ENCODE results near the gene TAP1. TPM values are rescaled to one million over a fixed set of nuclear protein-coding genes. Genes with fewer than 3 reads are reported as not detected.

TAP1 gene
- total and polyA plus RNA-seq, 2 donors (not counting 3 experiments of a cell fraction or from before 2014, with no cell fraction given) = 15.6 to 25.9 TPM

DNA sequence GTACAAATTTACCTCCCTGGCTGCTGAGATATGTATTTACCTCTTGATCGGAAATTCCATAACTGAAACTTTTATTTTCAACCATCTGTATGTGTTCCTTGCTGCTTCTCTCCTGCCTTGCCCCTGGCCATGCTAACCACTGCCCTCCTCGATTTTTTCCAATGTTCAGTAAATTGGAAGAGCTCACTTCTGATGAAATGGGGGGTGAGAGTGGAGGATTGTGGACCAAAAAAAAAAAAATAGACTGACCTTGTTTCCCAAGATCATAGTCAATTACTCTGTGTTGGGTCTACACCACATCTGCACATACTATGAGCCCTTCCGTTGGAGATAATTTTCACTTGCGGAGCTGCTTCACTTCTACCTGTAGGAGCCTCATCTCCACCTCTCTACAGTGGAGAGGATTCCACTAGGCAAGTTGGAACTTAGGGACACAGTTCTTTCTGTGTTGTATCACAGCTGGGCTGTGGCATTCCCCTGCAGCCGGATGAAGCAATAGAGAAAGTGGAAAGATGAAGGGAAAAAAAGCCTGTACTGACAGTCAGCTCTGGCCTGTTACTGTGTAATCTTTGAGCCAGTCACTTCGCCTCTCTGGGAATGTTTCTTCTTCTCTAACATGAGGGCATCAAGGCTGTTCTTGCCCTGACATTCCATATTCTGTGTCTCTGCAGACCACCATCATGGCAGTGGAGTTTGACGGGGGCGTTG, 2.1 kb upstream of the TAP1 start:
- CTCF ChIA-PET = interaction anchor here (1.5 to 8.1 kb wide), 5 partner anchors 11 to 78 kb away, joined by 3 to 274 read pairs (median 35); partner anchors contain the start of genes PSMB8 and TAP2
- no peak overlapping the region for H3K27ac ChIP-seq (ENCODE audit: insufficient read depth, low read depth, low read length)
- H2AFZ ChIP-seq (ENCODE audit: low read depth, low read length) = no peak overlapping the region
- H3K27me3 ChIP-seq (ENCODE audit: control insufficient read depth in 2 of 2, insufficient read depth in 2 of 2, low read length in 2 of 2) = peaks cover 2 to 17% of the 10 kb centered on the region in 2 experiments
- no peak overlapping the region for H3K4me3 ChIP-seq (replicated peaks in 1 of 3; ENCODE audit: insufficient read depth in 1 of 3, low read depth in 1 of 3, low read length in 3 of 3)
- POLR2A ChIA-PET = interaction anchor here (0.7 kb wide), 1 partner anchor 116 kb away, joined by 3 read pairs; no protein-coding TSS in a partner anchor
- BruUV-seq (replicated peaks) = no TSS peak
- no peaks in the 10 kb centered on the region for H3K9me1 ChIP-seq (replicated peaks; ENCODE audit: control insufficient read depth, extremely low read depth, insufficient read depth, low read length)
- H3K9me3 ChIP-seq (replicated peaks; ENCODE audit: control insufficient read depth, insufficient read depth, low read length) = no peaks in the 10 kb centered on the region
- H3K9ac ChIP-seq (replicated peaks; ENCODE audit: extremely low read depth, insufficient read depth, low read length) = no peak overlapping the region
- H3K4me2 ChIP-seq (ENCODE audit: insufficient read depth, low read length) = no peak overlapping the region
- H3K36me3 ChIP-seq (ENCODE audit: control insufficient read depth in 2 of 2, extremely low read depth in 1 of 2, insufficient read depth in 2 of 2, low read length in 2 of 2) = no peaks in the 10 kb centered on the region
- TF ChIP-seq JUN (IDR thresholded peaks at IDR 0.05; ENCODE audit: borderline replicate concordance, insufficient read depth, insufficient read length, low read depth) (no peak), MYC (IDR thresholded peaks at IDR 0.05; ENCODE audit: low read depth, low read length) (no peak), POLR2AphosphoS5 (IDR thresholded peaks at IDR 0.05; ENCODE audit: insufficient read depth, low read depth, low read length) (no peak), FOS (IDR thresholded peaks at IDR 0.05; ENCODE audit: borderline replicate concordance, insufficient read depth, low read length) (no peak)
- intact Hi-C loops (cut with micrococcal nuclease) (no loop called here), dilution Hi-C loops (cut with MboI; ENCODE audit: extremely low pct_ligation_motif_present, low sequenced_read_pairs) (no loop called here)
- DNase-seq (ENCODE audit: low read depth, low spot score) (no peak), FAIRE-seq (no peak)
- no peaks in the 10 kb centered on the region for H4K20me1 ChIP-seq (replicated peaks; ENCODE audit: control insufficient read depth, extremely low read depth, insufficient read depth, low read length)
- no peaks in the 10 kb centered on the region for H3K79me2 ChIP-seq (ENCODE audit: control insufficient read depth, insufficient read depth, low read length)
- H3K4me1 ChIP-seq (ENCODE audit: control insufficient read depth, extremely low read depth, insufficient read depth, low read length) = peaks cover 13% of the 10 kb centered on the region

DNA sequence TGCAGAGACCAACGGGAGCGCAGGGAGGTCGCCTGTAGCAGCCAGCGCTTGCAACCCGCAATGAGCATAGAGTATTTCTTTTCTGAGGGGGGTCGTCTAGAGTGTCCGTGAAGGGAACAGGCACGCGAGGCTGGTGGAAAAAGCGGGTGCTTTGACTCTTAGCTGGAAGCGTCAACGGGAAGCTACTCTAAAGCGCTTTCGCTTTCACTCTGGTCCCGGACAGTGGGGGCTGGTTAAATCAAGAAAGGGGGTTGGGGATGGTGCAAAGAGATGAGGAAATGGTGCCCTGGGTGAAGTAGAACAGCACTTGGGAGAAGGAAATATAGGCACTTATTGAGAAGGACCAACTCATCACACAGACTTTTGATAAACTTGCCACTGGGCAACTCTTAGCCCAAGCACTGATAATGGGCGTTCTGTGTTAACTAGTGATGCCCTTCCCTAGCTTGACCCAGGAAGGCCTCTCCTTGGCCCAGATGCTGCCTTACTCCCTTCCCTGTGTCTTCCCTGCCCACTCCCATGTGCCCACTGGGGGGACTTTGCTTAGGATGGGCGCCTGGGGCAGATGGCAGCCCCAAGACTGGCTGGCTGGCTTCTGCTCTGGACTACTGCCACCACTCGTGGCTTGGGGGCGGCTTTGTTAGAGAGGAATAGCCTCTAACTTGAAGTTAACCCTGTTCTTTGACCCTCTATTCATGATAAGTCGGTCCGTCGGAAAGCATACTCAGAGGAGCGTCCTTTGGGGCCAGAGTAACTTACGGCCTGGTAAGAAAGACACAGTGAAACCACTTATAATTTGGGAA, 1.1 kb upstream of the TAP1 start:
- dilution Hi-C loops (cut with MboI; ENCODE audit: extremely low pct_ligation_motif_present, low sequenced_read_pairs) = no loop called here
- peaks cover 13% of the 10 kb centered on the region for H3K4me1 ChIP-seq (ENCODE audit: control insufficient read depth, extremely low read depth, insufficient read depth, low read length)
- POLR2A ChIA-PET = interaction anchor here (1.4 to 2.2 kb wide), 2 partner anchors 16 to 117 kb away, joined by 7 to 12 read pairs; partner anchors contain the start of gene TAP2
- H3K79me2 ChIP-seq (ENCODE audit: control insufficient read depth, insufficient read depth, low read length) = no peaks in the 10 kb centered on the region
- H3K36me3 ChIP-seq (ENCODE audit: control insufficient read depth in 2 of 2, extremely low read depth in 1 of 2, insufficient read depth in 2 of 2, low read length in 2 of 2) = no peaks in the 10 kb centered on the region
- H2AFZ ChIP-seq (ENCODE audit: low read depth, low read length) = peak overlapping the region; percentile 61
- no peak overlapping the region for H3K9ac ChIP-seq (replicated peaks; ENCODE audit: extremely low read depth, insufficient read depth, low read length)
- intact Hi-C loops (cut with micrococcal nuclease) = loop anchor here (1.0 kb wide), 2 partner anchors 16 to 28 kb away; partner anchors contain the start of gene TAP2
- TF ChIP-seq CTCF (IDR thresholded peaks at IDR 0.05; ENCODE audit: extremely low read depth in 1 of 2, insufficient read depth in 1 of 2, low read depth in 1 of 2, low read length in 2 of 2) = no peak
- TF ChIP-seq, protein P1, sequence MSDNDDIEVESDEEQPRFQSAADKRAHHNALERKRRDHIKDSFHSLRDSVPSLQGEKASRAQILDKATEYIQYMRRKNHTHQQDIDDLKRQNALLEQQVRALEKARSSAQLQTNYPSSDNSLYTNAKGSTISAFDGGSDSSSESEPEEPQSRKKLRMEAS (IDR thresholded peaks at IDR 0.05; ENCODE audit: insufficient read depth, insufficient read length) = no peak
- no peak for TF ChIP-seq EZH2 (IDR thresholded peaks at IDR 0.05; ENCODE audit: borderline replicate concordance, low read depth, low read length, severe bottlenecking)
- CTCF ChIA-PET = interaction anchor here (1.3 to 8.1 kb wide), 8 partner anchors 10 to 439 kb away, joined by 5 to 274 read pairs (median 20); partner anchors contain the start of genes HLA-DMA, PSMB8 and TAP2
- DNase-seq (ENCODE audit: low read depth, low spot score) (no peak), FAIRE-seq (peak; percentile 68)
- no peaks in the 10 kb centered on the region for H3K9me3 ChIP-seq (replicated peaks; ENCODE audit: control insufficient read depth, insufficient read depth, low read length)
- H4K20me1 ChIP-seq (replicated peaks; ENCODE audit: control insufficient read depth, extremely low read depth, insufficient read depth, low read length) = no peaks in the 10 kb centered on the region
- H3K4me3 ChIP-seq (replicated peaks in 1 of 3; ENCODE audit: insufficient read depth in 1 of 3, low read depth in 1 of 3, low read length in 3 of 3) = peak overlapping the region; percentile 63 to 83 (median 75)
- BruUV-seq (replicated peaks) = no TSS peak
- H3K27me3 ChIP-seq (ENCODE audit: control insufficient read depth in 2 of 2, insufficient read depth in 2 of 2, low read length in 2 of 2) = peaks cover 2 to 17% of the 10 kb centered on the region in 2 experiments
- H3K9me1 ChIP-seq (replicated peaks; ENCODE audit: control insufficient read depth, extremely low read depth, insufficient read depth, low read length) = no peaks in the 10 kb centered on the region
- H3K4me2 ChIP-seq (ENCODE audit: insufficient read depth, low read length) = peak overlapping the region; percentile 75
- H3K27ac ChIP-seq (ENCODE audit: insufficient read depth, low read depth, low read length) = no peak overlapping the region
